Ovary (tissue), 3 donors: ENCODE data around the gene RABGAP1L.

Source experiments
- POLR2A ChIP-seq: fragments of 450-650 bp; IDR thresholded peaks from one replicate; pipeline ENCODE4 v1.6.1; 2017; ENCODE audit warnings: antibody characterized with exemption, mild to moderate bottlenecking, moderate library complexity
- TF ChIP-seq, protein P1 (sequence below), 3 donors: fragments of 450-650 bp in 2 of 3; fragments of 200-600 bp in 1 of 3; IDR thresholded peaks; one replicate each; pipeline versions ENCODE4 v1.5.1 to v1.8.0; 2016 to 2022; ENCODE audit warnings: antibody characterized with exemption in 3 of 3, mild to moderate bottlenecking in 1 of 3
- donor health status: DM: no; HTN: no; CAD: no.

DNA sequence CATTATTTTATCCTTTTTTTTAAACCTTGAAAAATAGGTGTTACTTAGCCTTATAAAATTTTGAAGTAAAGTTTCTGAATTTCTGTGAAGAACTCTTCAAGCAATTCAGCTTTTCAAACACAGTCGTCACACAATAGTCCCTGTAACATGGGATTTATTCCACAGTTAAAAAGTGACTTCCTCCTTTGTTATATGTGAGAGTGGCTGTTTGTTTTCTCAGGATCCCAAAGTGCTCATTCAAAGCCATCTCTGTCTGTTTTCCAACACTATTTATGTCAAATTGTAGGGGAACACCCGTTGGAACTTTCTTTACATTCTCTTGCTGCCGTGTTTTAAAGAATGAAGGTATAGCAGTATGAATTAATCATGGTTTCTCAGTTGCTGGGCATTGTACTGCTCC, 207.6 kb downstream of the RABGAP1L start:
- TF ChIP-seq, protein P1, sequence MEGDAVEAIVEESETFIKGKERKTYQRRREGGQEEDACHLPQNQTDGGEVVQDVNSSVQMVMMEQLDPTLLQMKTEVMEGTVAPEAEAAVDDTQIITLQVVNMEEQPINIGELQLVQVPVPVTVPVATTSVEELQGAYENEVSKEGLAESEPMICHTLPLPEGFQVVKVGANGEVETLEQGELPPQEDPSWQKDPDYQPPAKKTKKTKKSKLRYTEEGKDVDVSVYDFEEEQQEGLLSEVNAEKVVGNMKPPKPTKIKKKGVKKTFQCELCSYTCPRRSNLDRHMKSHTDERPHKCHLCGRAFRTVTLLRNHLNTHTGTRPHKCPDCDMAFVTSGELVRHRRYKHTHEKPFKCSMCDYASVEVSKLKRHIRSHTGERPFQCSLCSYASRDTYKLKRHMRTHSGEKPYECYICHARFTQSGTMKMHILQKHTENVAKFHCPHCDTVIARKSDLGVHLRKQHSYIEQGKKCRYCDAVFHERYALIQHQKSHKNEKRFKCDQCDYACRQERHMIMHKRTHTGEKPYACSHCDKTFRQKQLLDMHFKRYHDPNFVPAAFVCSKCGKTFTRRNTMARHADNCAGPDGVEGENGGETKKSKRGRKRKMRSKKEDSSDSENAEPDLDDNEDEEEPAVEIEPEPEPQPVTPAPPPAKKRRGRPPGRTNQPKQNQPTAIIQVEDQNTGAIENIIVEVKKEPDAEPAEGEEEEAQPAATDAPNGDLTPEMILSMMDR (IDR thresholded peaks at IDR 0.05), result no peak
- no peak for TF ChIP-seq POLR2A
